ENCODE measurements around the gene IL24.

DNA sequence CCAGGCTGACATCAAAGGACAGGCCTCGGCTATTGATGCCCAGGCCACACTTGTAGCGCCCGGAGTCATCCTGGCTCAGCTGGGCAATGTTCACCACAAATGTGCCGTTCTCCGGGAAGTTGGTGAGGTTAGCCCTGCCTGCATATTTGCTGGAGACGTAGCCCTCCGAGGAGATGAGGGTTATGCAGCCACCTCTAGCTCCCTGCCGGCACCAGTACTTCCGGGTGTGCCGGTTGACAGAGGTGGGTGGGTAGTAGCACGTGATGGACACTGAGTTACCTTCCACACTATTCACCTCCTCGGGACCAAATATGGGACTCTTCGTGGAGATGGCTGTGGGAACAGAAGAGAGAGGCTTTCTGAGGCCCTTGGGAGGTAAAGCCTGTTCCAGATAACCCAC, 41.9 kb downstream of the IL24 start:
- TF ChIP-seq POLR2AphosphoS5 (IDR thresholded peaks at IDR 0.05; ENCODE audit: borderline replicate concordance, low read depth, low read length) (no peak), EZH2 (IDR thresholded peaks at IDR 0.05) (no peak)

All from SK-N-MC (cell line).